Activated B cell treated with CpG ODN at 0.5 μM for 24 hours (primary cell): ENCODE results near the gene SPATA45. TPM values are rescaled to one million over a fixed set of nuclear protein-coding genes. Genes with fewer than 3 reads are reported as not detected.
A peak's percentile ranks its signal among the peaks of the same experiment; 100 is the strongest.

Experiments used
- ATAC-seq: fragments of 200-7000 bp; cut with Tn5 transposase; one replicate; pipeline ENCODE4 v1.10.0; 2021; ENCODE audit warnings: low read depth, mild to moderate bottlenecking, moderate library complexity
- CTCF ChIA-PET: fragments of 350-600 bp; sonication (Branson Sonifier 250); formaldehyde crosslinking; loops from one replicate; lab custom pipeline; 2021; ENCODE audit warnings: antibody characterized with exemption; lab: Charles Lee
- POLR2A ChIA-PET: fragments of 350-600 bp; sonication (Branson Sonifier 250); formaldehyde crosslinking; loops from one replicate; lab custom pipeline; 2021; ENCODE audit warnings: antibody characterized with exemption; lab: Charles Lee
- DNase-seq: peaks from one replicate; pipeline ENCODE4 v3.0.0; 2022
- H3K27ac Mint-ChIP-seq: one replicate; pipeline ENCODE4 v1.8.0; 2020; ENCODE audit warnings: mixed read lengths
- H3K27me3 Mint-ChIP-seq: one replicate; pipeline ENCODE4 v1.8.0; 2021; ENCODE audit warnings: mixed read lengths
- H3K36me3 Mint-ChIP-seq: one replicate; pipeline ENCODE4 v1.8.0; 2021; ENCODE audit warnings: low read depth, mixed read lengths
- H3K4me1 Mint-ChIP-seq: one replicate; pipeline ENCODE4 v1.8.0; 2021; ENCODE audit warnings: mixed read lengths
- H3K4me3 Mint-ChIP-seq: one replicate; pipeline ENCODE4 v1.8.0; 2020; ENCODE audit warnings: mild to moderate bottlenecking, mixed read lengths
- H3K9me3 Mint-ChIP-seq: one replicate; pipeline ENCODE4 v1.8.0; 2020; ENCODE audit warnings: mixed read lengths
- intact Hi-C: fragments of 100-400 bp; cut with micrococcal nuclease; formaldehyde crosslinking; loops from one replicate; pipeline ENCODE4 v1.15.1; 2024
- total RNA-seq: library from RNA; stranded (reverse); gene quantifications from 2 replicates; pipeline ENCODE4 v1.2.3, GENCODE V29; 2022
- TF ChIP-seq, protein P1 (sequence below): fragments of 200-600 bp; IDR thresholded peaks from one replicate; pipeline ENCODE4 v1.8.0; 2022; ENCODE audit warnings: antibody characterized with exemption, mild to moderate bottlenecking

Gene SPATA45
- total RNA-seq, 1 donor from 2014 or later = not detected

DNA sequence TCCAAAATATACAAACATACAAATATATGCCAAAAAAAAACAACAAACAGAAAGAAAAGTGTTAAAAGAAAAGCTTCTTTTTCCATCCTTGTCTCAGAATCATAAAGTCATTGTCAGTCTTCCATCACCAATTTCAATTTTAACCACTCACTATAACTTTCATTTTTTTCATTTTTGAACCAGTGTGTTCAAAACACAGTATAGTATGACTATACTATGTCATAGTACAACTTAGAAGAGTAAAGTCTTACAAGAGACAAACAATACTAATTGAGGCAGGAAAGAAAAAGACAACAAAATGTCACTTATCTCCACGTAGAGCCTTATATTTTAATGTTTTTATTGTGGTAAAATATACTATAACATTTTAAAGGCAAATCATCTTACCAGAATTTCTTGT is 63.5 kb downstream of the SPATA45 start:
- Mint-ChIP-seq H3K9me3 (no peaks in the 10 kb centered on the region), H3K27ac (no peak overlapping the region), H3K4me3 (no peak overlapping the region), H3K27me3 (no peaks in the 10 kb centered on the region), H3K36me3 (peaks cover 58% of the 10 kb centered on the region), H3K4me1 (peaks cover 5% of the 10 kb centered on the region)
- intact Hi-C loops = loop anchor here (10.0 kb wide), 1 partner anchor 719 kb away; no protein-coding TSS in a partner anchor
- ATAC-seq = no peak
- no peak for DNase-seq
- POLR2A ChIA-PET = interaction anchor here (0.6 kb wide), 1 partner anchor 10 kb away, joined by 3 read pairs; no protein-coding TSS in a partner anchor
- CTCF ChIA-PET = interaction anchor here (3.8 to 3.9 kb wide), 3 partner anchors 119 to 327 kb away, joined by 27 to 95 read pairs (median 40); no protein-coding TSS in a partner anchor
- TF ChIP-seq, protein P1, sequence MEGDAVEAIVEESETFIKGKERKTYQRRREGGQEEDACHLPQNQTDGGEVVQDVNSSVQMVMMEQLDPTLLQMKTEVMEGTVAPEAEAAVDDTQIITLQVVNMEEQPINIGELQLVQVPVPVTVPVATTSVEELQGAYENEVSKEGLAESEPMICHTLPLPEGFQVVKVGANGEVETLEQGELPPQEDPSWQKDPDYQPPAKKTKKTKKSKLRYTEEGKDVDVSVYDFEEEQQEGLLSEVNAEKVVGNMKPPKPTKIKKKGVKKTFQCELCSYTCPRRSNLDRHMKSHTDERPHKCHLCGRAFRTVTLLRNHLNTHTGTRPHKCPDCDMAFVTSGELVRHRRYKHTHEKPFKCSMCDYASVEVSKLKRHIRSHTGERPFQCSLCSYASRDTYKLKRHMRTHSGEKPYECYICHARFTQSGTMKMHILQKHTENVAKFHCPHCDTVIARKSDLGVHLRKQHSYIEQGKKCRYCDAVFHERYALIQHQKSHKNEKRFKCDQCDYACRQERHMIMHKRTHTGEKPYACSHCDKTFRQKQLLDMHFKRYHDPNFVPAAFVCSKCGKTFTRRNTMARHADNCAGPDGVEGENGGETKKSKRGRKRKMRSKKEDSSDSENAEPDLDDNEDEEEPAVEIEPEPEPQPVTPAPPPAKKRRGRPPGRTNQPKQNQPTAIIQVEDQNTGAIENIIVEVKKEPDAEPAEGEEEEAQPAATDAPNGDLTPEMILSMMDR = no peak

DNA sequence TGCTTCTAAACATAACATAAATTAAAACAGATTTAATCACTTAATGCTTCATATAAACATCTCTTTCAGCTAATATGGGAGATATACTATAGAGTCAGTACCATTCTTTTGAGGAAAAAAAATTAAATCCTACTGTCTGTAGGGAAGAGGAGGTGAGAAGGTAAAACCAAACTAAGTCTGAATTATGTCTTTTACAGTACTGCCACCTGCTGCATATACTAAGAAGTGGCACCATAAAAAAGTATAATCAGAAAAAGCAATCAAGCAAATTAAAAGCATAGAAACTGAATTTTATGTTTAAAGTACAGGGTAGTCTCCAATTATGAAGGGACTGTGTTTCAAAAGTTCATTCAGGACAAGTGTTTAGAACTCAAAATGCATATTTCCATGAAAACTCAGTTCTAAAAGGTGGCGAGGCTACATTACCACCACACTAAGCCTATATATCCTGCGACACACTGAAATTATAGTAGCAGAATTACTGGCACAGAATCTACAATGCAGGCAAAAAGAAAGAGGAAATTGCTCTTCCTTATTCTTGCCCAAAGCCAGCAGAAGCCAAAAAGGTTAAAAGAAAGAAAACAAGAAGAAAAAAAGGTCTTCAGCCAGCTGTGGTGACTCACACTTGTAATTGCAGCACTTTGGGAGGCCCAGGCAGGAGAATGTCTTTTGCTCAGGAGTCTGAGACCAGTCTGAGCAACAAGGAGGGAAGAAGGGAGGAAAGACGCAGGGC is 64.9 kb downstream of the SPATA45 start:
- ATAC-seq (peak; percentile 66), DNase-seq (no peak)
- Mint-ChIP-seq H3K4me3 (no peak overlapping the region), H3K36me3 (peaks cover 64% of the 10 kb centered on the region), H3K27ac (no peak overlapping the region), H3K27me3 (no peaks in the 10 kb centered on the region), H3K9me3 (no peaks in the 10 kb centered on the region), H3K4me1 (peaks cover 2% of the 10 kb centered on the region)
- intact Hi-C loops = loop anchor here (1.0 to 10.0 kb wide), 6 partner anchors 83 to 718 kb away; partner anchors contain the start of gene BATF3
- POLR2A ChIA-PET = interaction anchor here (0.6 to 1.6 kb wide), 6 partner anchors 11 to 174 kb away, joined by 3 to 7 read pairs (median 3); partner anchors contain the start of gene ATF3
- CTCF ChIA-PET = interaction anchor here (1.0 to 3.9 kb wide), 12 partner anchors 33 to 326 kb away, joined by 3 to 95 read pairs (median 6); no protein-coding TSS in a partner anchor
- TF ChIP-seq, protein P1 = peak; percentile 80

DNA sequence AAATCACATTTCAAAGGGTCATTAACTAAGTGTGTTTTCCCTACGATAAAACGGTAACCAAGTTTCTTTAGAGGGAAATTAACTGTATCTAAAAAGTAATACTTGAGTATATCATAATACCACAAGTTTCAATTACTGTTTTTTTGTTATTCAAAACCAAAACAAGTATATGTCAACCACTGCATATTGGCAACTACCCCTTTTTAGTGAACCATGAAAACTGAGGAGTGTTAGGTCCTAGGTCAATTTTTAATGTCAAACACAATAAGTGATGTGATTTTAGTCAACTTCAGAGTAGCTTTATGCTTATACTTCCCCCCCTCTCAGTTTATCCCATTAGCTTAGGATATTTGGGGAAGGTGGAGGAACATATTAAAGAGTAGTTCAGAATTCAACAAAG is 66.2 kb downstream of the SPATA45 start:
- Mint-ChIP-seq H3K36me3 (peaks cover 62% of the 10 kb centered on the region), H3K27ac (no peak overlapping the region), H3K4me1 (peaks cover 2% of the 10 kb centered on the region), H3K4me3 (no peak overlapping the region), H3K27me3 (no peaks in the 10 kb centered on the region), H3K9me3 (no peaks in the 10 kb centered on the region)
- TF ChIP-seq, protein P1 = no peak
- ATAC-seq (no peak), DNase-seq (no peak)
- intact Hi-C loops = loop anchor here (10.0 kb wide), 1 partner anchor 716 kb away; no protein-coding TSS in a partner anchor
- POLR2A ChIA-PET = interaction anchor here (1.4 to 1.6 kb wide), 3 partner anchors 81 to 173 kb away, joined by 3 to 7 read pairs (median 3); partner anchors contain the start of gene ATF3
- CTCF ChIA-PET = interaction anchor here (0.6 to 3.9 kb wide), 13 partner anchors 31 to 711 kb away, joined by 3 to 95 read pairs (median 5); no protein-coding TSS in a partner anchor

DNA sequence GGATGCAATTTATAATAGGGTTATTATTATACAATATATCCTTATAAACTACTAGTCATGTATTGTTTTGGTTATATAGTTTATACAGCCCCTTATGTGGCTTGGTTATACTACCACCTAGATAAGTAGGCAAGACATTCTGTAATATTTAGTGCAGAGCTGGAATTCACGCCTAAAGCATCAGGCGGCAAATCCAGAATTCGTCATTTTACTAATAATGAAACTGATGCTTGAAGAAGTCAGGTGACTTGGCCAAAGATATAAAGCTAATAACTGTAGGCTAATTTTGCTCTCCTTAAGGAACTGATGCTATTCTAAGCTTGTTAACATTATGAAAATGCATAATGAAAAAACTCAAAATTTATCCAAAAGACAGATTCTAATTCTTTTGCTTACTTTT is 66.7 kb downstream of the SPATA45 start:
- DNase-seq (no peak), ATAC-seq (no peak)
- peaks cover 59% of the 10 kb centered on the region for H3K36me3 Mint-ChIP-seq
- CTCF ChIA-PET = interaction anchor here (0.8 to 3.9 kb wide), 8 partner anchors 31 to 710 kb away, joined by 3 to 95 read pairs (median 6); no protein-coding TSS in a partner anchor
- intact Hi-C loops = loop anchor here (10.0 kb wide), 1 partner anchor 716 kb away; no protein-coding TSS in a partner anchor
- no peaks in the 10 kb centered on the region for H3K9me3 Mint-ChIP-seq
- POLR2A ChIA-PET = interaction anchor here (1.4 to 1.6 kb wide), 2 partner anchors 115 to 173 kb away, joined by 3 to 7 read pairs; partner anchors contain the start of gene ATF3
- peaks cover 2% of the 10 kb centered on the region for H3K4me1 Mint-ChIP-seq
- H3K27ac Mint-ChIP-seq = no peak overlapping the region
- H3K27me3 Mint-ChIP-seq = no peaks in the 10 kb centered on the region
- no peak overlapping the region for H3K4me3 Mint-ChIP-seq
- TF ChIP-seq, protein P1 = no peak

Other genes with a start within 250 kb of the SPATA45 start
- 13.1 and 16.8 TPM in 2 replicates for gene ATF3, start 238.9 kb downstream of the SPATA45 start, total RNA-seq
- gene BATF3, start 147.8 kb downstream of the SPATA45 start, total RNA-seq = 23.5 and 25.2 TPM in 2 replicates
- gene NSL1, start 55.9 kb downstream of the SPATA45 start, total RNA-seq = 34.4 and 44.5 TPM in 2 replicates
- 30.3 and 31.4 TPM in 2 replicates for gene TATDN3, start 55.8 kb downstream of the SPATA45 start, total RNA-seq
- 12.7 and 16.4 TPM in 2 replicates for gene FLVCR1, start 10.6 kb upstream of the SPATA45 start, total RNA-seq
- gene VASH2, start 102.9 kb upstream of the SPATA45 start, total RNA-seq = 0.07 and 0.17 TPM in 2 replicates
- 54.1 and 63.3 TPM in 2 replicates for gene ANGEL2, start 168.2 kb upstream of the SPATA45 start, total RNA-seq
- gene RPS6KC1, start 203.6 kb upstream of the SPATA45 start, total RNA-seq = 12.9 and 13.0 TPM in 2 replicates